GM12874 (cell line): ENCODE results near the gene LDB3.

ENCODE experiments used
- TF ChIP-seq, protein P1 (sequence below): IDR thresholded peaks from 2 replicates; pipeline ENCODE4 v1.5.1; 2011; ENCODE audit warnings: low read depth, mild to moderate bottlenecking, control low read depth, low read length, moderate library complexity; ENCODE audit not compliant: insufficient read depth

LDB3 gene

GRCh38 chr10:86747796-86748581 is 79.7 kb downstream of the LDB3 start:
- TF ChIP-seq, protein P1, sequence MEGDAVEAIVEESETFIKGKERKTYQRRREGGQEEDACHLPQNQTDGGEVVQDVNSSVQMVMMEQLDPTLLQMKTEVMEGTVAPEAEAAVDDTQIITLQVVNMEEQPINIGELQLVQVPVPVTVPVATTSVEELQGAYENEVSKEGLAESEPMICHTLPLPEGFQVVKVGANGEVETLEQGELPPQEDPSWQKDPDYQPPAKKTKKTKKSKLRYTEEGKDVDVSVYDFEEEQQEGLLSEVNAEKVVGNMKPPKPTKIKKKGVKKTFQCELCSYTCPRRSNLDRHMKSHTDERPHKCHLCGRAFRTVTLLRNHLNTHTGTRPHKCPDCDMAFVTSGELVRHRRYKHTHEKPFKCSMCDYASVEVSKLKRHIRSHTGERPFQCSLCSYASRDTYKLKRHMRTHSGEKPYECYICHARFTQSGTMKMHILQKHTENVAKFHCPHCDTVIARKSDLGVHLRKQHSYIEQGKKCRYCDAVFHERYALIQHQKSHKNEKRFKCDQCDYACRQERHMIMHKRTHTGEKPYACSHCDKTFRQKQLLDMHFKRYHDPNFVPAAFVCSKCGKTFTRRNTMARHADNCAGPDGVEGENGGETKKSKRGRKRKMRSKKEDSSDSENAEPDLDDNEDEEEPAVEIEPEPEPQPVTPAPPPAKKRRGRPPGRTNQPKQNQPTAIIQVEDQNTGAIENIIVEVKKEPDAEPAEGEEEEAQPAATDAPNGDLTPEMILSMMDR = no peak

- TF ChIP-seq, protein P1 = no peak
Observed at GRCh38 chr10:86749854-86750253, 81.5 kb downstream of the LDB3 start.

DNA sequence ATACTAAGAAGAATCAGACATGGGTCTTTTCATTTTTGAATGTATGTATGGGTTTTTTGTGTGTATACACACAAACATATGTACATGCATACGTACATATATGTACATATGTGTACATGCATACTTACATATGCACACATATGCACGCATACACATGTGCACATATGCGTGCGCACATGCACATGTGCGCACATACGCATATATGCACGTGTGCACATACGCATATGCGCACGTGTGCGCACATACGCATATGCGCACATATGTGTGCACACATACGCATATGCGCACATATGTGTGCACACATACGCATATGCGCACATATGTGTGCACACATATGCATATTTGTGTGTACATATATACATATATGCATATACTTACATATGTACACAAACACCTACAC is 83.2 kb downstream of the LDB3 start:
- TF ChIP-seq, protein P1 = no peak

DNA sequence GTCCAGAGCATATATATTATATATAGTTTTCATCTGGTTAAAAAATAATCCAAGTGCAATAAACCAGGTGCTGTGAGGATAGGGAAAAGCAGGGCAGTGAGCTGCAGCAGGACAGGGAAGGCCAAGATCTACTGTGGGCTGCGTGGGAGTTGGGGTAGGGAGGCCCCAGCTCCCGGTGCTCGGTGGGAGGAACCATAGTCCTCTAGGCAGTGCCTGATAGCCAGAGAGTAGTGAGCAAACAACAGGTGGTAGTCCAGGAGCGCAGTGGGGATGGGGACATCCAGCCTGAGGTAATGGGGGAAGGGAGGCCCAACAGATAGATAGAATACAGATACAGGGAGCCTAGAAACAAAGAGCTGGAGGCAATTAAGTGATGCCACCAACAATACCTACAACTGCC is 84.0 kb downstream of the LDB3 start:
- TF ChIP-seq, protein P1 = no peak

GRCh38 chr10:86753051-86753450 is 84.7 kb downstream of the LDB3 start:
- TF ChIP-seq, protein P1 = no peak

DNA sequence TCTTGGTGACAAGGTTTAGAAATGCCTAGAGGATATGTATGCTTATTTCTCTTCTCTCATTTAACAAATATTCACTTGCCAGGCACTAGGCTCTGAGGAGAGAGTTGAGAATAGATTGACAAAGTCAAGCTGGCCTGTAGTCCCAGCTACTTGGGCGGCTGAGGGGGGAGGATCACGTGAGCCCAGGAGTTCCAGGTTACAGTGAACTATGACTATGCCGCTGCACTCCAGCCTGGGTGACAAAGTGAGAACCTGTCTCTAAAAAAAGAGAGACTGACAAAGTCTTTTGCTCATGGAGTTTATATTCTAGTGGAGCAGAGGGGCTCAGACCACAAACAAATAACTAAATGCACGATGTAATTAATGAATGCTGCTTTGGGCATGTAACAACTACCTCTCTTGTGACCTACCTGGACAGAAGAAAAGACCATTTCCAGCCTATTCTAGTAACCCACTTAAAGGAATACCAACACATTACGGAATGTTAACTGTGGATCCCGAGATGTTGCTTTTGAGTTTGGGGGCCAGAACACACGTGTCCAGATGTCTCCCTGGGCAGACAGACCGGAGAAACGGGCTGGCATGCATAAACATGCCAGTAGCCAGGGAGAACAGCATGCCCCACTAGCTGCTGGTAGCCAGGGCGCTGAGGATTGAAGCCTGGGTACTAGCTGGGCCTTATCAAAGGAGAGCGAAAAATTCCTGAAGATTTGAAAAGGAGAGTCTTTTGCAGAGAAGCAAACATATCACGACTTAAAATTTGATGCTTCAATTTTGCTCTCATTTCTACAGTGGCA is 85.5 kb downstream of the LDB3 start:
- TF ChIP-seq, protein P1 = no peak

DNA sequence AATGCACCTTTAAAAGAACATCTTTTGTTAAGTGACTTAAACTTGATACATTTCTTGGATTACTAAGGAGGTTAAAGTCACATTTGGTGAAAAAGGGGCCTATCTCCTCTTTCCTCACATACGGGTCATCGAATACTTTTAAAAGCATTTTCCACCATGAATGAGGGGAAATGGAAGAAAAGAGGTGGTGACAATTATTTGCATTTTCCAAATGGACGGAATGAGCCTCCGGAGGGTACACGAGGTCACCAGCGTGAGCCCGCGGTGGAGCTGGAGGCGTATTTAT is 87.1 kb downstream of the LDB3 start:
- TF ChIP-seq, protein P1 = no peak
